ENCODE results near the gene B3GALT5.

The B3GALT5 gene

DNA sequence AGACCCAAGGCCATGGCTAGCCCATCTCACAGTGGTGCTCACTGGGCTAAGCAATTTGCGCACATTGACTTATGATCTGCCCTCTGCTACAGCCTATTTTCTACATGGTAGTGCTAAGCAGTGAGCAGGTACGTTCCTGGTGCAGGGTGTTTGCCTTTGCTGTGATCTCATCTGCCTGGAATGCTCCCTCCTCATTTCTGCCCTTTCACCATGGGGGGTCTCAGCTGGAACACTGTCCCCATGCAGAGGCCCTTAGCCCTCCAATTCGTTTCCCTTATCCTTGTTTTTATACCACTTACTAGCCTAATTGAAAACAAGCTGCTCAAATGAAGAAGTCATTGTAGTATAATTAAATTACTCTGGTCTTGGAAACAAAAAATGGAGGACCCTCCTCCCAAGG, 2.0 kb upstream of the B3GALT5 start:
- no peak for DNase-seq

DNA sequence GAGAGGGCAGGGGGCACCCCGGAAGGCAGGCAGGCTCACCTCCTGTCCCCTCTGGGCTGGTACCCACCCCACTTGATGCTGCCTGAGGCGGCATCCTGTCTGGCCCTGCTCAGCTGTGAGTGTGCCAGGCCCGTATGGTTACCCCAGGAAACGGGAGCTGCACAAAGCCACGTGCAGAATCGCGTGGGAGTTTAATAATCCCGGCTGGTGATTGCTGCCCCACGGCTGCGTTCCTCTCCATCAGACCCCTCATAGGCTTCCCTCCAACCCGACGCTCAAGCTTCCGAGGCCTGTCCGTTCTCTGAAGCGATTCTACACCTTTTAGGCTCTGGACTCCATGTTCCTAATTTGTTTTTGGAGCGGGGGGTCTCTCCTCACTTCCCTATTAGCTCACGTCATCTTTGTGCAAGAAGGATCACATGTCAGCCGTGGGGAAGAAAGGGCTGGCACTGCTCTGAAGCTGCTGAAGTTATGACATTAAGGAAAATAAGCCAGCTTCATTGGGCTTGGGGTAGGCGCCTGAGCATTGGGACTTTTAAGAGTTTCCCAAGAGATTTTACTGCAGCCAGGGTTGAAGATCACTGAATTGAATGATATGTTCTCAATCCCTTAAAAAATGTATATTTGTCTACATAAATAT, 1.1 kb upstream of the B3GALT5 start:
- DNase-seq, result no peak

DNA sequence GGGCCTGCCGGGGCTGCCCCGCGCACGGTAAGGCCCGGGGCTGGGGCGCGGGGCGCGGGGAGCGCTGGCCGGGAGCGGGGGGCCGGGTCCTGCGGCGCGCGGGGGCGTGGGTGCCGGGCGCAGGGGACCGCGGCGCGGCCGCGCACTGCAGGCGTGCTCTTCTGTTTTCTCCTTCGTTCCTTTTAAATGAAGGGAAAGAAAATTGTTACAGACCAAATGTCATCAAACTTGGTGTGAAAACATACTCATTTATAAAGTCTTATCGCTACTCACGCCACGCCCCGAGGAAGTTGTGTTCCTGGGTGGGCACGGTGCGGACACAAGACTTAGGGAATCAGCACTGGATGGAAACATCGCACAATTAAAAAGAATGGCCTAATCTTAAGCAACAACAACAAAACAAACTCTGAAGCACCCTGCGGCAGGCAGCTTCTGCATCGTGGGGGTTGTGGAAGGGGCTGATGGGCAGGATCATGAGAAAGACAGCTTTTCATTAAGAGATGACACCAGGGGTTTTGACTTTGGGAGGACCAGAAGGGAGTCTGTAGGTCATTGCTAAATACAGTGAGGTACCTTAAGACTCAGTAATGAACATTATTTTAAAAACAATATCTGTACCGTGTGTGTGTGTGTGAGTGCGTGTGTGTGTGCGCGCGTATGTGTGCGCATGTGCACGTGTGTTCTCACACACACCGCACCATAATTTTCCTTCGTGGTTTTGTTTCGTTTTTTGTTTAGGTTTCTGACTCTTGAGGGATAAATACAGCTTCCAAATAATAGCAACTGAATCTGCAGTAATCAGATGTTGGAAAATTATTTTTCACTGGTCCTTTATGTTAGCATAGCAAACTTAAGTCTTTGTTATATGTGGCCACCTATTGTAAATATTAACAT, 548 bp downstream of the B3GALT5 start:
- DNase-seq, result no peak

DNA sequence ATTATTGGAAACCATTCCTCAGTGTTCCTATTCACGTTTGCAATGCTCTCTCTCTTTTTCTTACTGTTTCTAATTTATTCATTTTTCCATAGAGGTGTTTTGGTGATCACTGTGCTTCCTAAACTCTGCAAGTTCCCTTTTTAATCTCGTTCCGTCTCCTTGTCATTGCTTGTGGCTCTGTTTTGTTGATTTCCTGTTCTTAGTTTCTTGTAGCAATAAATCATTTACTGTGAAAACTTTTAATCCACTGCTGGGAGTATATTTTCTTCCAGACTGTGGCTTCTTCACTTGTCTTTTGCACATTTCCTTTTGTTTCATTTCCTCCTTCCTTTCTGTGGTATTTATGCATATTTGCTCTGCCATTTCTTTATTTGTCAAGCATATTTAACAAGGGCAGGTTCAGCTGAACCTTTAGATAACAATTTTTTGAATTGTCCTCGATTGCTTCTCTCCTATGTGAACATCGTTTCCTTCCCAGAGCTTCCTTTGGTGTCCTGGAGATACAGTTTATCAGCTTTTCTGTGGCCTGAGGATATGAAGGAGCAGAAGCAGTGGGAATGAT, 3.6 kb downstream of the B3GALT5 start:
- no peak for DNase-seq

DNA sequence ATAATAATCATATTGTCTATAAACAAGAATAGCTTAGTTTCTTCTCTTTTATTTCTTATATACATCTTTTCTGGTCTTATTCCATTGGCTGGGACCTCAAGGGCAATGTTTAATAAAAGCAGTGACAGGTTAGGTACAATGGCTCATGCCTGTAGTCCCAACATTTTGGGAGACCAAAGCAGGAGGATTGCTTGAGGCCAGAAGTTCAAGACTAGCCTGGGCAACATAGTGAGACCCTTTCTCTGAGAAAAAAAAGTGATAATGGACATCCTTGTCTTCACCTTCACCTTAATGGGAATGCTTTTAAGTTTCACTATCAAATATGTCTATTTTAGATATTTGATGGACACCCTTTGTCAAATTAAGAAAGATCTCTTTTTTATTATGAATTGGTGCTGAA, 8.1 kb downstream of the B3GALT5 start:
- DNase-seq, result no peak

DNA sequence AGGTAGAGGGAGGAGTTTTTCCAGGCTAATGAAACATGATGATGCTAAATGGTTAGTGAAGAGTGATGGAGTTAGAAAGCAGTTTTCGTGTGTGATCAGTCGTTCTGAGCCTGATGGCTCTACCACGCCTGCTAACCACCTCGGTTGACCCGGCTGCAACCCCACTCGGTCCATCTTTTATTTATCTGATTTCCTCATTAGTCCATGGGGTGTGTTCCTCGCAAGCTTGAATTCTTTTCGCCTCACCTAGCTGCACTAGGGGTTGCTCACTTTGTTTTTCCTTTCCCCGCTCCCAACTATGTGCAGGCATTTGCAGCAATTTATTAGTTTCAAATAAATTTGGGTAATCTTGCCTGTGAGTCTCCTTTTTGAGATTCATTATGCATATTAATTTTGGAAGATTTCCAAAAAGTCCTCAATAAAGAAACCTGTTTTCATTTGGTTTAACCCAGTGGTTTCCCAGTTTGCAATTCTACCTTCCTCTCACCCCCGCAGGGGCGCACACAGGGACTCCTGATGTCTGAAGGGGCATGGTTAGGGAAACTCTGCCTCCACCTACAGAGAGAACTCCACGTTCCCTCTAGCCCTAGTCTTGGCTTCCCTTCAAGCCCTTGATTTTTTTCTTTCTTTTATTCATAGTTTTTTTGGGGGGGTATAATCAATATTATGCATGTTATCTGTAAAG, 12.6 kb downstream of the B3GALT5 start:
- DNase-seq, result no peak

DNA sequence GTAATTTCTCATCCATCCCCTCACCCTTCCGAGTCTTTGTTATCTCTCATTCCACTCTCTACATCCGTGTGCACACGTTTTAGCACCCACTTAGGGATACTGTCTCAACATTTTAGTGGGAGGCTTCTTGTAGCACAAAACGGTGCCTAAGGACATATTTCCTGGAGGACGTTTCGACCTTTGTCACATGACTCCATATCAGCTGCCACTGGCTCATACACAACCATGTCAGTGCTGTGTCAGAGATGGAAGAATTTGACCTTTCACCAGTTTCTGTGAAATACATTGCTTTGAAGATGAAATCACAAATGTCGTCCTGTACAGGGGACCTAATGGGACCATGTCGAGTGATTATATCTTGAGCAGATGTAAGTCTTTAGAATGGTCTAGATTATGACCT, 15.6 kb downstream of the B3GALT5 start:
- no peak for DNase-seq

DNA sequence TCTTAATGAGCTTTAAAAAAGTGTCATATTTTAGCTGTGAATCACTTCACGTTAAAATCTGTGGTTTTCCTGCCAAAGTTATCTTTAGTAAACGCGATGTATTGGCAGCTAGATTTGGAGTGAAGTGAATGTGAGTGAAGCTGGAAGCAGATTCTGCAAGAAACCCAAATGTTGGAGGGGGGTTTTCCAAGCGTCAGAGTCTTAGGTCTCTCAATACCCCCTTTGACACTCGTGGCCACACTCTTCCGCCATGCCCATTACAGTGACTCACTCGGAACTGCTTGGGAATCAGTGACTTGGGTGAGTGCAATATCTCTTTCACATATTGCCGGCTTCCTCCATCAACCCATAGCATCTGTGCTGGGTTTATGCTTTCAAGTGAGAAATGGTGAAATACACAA, 17.5 kb downstream of the B3GALT5 start:
- no peak for DNase-seq

DNA sequence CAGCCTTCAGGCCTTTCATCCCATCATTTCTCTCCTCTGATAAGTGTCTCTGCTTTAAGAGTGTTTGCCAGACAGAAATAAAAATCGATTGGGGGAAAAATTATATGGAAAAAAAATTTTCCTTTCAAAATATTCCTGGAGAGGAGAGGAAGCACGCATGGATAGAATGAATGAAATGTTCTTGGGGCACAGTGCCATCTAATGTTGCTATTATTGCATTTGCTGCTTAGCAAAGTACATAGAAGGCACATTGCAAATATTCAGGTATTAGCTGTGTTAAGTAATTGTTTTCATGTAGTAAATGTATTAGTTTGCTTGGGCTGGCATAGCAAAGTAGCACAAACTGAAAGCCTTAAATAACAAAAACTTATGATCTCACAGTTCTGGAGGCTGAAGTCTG, 18.1 kb downstream of the B3GALT5 start:
- DNase-seq, result no peak

DNA sequence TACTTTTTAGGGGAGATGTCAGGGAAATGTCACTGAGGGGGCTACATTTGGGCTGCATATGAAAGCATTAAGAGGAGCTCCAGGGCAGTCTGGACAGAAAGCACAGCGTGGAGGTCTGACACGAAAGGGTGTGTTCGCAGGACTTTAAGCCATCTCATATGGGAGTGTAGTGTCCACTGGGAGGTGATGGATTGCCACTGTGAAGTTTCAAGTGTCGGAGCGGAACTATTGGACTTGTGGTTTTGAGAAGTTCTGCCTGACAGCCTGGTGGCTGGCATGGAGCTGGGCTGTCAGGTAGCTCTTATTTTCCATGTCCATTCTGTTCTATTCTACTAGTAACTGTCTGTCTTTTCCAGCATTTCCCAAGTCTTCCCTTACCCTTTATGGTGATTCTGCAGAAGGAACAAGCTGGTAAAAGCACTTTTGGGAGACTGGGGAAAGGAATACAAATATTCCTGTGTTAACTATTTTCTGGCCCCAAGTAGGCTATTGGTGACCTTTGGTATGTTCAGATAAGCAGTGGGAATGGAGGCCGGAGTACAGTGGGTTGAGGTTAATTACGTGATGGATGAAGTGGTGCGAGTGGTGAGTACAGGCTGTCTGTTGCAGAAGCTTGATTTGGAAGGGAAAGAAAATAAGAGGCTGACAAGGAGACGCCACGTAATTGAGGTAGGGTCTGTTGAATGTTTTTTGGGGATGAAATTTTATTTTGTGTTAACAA, 19.3 kb downstream of the B3GALT5 start:
- no peak for DNase-seq

DNA sequence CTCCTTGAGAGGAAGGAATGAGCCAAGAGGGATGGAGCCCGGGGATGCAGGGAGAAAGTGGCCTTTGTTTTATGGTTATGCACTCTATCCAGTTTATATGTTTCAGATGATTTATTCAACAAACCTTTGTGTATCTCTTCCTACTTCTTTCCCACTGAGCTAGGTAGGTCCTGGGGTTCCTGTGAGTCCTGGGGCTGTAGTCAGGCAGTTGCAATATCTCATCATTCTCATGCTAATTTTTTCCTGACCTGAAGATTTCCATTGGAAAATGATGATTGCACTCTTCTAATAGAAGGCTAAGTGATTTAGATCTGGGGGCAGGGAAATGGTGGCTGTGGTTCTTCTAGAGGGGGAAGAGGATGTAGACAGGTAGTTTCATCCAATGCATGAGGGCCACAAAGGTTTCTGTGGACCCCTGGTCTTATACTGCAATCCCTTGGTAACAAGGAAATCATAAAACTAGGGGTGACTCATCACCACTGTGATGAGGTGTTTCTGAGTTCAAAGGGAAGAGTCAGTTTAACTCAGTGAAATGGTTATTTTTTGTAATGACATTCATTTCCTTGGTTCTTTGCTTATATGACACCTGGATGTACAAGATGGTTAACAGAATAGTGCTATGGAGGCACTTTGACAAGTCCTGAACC, 20.2 kb downstream of the B3GALT5 start:
- no peak for DNase-seq

DNA sequence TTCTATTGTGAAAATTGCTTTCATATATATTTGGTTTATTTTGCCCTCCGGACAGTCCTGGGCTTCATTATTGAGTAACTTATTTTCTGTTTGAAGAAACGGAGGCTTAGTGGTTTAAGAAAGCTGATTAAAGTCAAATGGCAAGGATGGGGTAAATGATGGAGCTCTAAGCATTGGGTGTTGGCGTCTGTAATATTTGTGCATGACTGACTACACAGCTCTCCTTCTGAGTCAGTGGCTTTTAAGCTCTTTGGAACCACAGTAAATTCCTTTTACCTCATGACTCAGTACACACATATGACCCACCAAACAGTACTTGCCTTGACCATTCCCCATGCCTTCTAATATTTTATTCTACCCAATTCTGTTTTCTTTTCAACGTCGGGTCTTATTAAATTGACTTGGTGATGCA, 21.0 kb downstream of the B3GALT5 start:
- no peak for DNase-seq

DNA sequence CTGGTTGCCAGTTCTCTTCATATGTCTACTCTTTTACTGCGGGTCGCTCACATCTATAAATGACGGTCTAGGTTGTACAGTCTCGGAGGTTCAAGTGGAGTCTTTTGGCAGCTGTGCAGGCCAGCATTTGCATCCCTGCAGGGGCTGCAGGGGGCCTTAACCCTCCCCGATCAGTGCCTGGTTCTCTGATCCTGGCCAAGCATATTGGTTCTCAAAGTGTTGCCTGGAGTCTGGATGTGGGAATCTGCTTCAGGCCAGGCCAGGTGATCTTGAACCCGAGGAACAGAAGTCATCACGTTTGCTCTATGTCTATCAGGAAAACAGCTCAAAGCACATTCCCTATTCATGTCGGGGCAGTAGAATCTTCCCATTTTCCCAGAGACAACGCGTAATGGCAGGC, 21.8 kb downstream of the B3GALT5 start:
- no peak for DNase-seq

DNA sequence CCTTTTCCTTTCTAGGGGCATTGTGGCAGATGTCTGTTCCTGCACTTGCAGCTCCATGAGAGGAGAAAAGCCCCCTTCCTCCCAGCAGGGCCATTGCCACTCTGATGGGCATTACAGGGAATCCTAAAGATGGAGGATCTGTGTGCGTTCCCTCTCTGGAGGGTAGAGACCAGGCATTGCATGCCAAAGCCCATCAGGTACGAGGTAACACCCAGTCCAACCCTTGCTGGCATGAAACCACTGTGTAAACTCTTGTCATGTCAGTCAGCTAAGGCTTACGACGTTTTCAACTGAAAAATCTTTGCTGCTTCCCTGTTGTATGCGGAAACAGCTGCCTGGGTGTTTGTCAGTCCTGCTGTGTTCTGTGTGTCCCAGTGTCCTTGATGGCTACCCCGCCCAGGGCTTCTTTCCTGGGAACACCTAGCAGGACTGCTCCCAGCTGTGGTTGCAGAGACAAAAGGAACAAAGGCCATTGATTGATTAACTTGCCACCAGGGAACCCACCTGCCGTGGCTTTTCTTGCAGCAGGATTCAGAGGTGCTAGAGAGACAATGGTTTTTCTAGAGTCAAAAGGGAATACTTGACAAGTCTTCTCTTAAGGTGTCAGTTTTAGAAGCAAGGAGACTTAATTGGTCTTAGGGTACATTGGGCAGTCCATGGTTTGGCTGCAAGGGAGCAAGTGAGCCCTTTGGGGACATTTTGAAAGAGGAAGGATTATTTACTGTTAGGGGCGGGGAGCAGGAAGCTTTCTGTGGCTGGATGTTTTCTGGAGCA, 24.6 kb downstream of the B3GALT5 start:
- DNase-seq, result no peak

DNA sequence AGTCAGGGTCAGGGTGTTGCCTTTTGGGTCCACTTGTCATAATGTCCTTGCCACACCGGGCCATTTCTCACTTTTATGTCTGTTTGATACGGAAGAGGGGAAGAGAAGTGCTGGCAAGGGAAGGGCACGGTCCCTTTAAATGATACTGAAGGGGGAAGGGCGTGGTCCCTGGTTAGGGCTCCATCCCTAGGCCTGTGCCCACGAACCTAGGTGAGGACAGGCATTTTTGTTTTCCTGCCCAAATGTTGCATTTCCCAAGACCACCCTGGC, 25.2 kb downstream of the B3GALT5 start:
- no peak for DNase-seq

DNA sequence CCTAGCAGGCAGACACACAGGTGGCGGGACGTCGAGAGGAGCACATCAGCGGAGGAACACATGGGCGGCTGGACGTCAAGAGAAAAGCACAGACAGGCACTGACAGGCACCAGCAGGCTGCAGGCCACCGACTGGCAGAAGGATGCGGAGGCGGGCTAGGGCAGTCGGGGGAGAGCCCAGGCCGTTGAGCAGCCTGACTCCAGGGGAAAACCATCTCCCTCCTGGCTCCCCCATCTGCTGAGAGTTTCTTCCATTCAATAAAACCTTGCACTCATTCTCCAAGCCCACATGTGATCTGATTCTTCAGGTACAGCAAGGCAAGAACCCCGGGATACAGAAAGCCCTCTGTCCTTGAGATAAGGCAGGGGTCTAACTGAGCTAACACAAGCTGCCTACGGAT, 25.5 kb downstream of the B3GALT5 start:
- DNase-seq, result no peak

DNA sequence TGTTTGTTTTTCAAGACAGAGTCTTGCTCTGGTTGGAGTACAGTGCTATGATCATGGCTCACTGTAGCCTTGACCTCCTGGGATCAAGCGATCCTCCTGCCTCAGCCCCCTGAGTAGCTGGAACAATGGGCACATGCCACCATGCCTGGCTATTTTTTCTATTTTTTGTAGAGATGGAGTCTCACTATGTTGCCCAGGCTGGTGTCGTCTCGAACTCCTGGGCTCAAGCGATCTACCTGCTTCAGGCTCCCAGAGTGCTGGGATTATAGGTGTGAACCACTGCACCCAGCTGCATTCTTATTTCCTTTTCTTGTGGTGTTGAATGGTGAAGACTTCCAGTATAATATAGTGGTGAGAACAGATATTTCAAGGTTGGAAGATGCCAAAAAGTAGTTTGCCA, 28.0 kb downstream of the B3GALT5 start:
- DNase-seq, result no peak

DNA sequence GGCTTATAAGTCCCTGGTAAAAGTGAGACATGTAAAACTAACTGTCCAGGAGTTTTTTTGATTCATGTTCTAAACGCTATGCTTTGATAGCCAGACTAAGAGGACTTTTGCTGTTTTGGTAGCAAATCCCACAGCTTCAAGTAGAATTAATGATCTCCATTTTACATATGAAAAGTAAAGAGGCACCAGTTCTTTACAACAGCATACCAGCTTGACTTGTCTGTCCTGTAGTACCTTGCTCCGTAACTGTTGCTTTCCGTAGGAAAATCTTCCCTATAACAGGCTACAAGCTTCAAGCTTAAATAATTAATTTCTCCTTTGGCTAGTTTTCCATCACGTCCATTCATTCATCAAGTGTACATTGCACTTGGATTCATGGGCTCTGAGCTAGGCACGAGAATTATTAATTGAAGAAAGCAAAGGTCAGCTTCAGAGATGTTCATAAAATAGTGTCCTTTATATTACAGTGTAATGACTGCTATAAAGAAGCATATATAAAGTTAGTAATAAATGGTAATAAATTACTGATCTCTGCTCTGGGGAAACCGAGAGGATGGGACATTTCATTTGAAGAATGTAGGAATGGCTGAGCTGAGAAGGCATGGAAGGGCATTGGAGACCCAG, 29.2 kb downstream of the B3GALT5 start:
- DNase-seq, result no peak

DNA sequence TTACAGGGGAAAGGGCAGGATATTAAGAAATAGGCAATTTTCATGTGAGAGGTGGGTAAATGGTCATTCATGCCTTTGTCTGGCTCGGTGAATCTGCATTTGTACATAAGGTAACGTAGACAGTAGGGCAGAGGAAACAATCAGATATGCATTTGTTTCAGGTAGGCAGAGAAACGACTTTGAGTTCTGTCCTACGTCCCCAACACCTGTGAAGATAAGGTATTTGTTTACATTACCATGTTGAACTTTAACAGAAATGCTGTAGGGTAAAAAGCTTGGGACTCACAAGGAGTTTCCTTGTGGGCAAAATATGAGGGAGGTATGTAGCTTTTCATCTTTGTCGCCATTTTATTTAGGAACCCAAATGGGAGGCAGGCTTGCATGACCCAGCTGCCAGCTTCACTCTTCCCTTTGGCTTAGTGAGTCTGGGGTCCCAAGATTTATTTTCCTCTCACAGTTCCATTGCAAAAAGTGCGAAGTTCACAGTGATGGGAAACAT, 31.4 kb downstream of the B3GALT5 start:
- no peak for DNase-seq

DNA sequence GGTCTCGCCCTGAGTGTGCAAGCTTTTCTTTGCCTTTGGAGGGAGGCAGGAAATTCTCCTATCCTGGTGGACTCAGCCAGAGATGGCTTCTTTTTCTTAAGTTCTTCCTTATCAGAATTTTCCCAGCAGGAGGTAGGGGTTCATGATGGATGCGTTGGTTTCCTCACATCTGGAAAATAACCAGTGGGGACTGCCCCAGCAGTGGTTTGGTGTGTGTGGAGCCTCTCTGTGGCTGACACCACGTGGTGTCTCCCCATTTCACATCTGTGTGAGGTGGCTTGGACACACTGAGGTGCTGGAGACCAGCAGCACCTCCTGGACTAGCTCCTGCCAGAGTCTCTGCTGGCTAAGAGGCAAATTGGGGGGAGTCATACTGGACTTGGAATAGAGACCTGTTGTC, 32.6 kb downstream of the B3GALT5 start:
- DNase-seq, result no peak

DNA sequence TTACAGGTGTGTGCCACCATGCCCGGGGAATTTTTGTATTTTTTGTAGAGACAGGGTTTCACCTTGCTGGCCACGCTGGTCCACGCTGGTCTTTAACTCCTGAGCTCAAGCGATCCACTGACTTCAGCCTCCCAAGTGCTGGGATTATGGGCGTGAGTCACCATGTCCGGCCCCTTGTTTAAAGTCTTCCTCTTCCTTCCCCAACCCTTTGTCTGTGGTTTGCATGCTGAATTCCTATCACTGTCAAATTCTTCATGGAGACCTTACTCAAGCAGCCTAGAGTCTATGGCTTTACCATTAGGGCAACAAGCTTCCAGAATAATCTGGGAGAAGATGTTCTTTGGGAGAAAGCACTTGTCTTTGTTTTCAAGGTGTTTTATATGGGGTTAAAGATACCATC, 34.7 kb downstream of the B3GALT5 start:
- DNase-seq, result no peak
